ENCODE results near the gene TPK1. TPM values are rescaled to one million over a fixed set of nuclear protein-coding genes. Genes with fewer than 3 reads are reported as not detected.

The TPK1 gene
- polyA plus RNA-seq (2013, experiment 1 of 4), result 4.2 TPM
- polyA plus RNA-seq (2013, experiment 2 of 4), result 5.9 TPM
- polyA plus RNA-seq (2013, experiment 3 of 4), result 4.9 TPM
- polyA plus RNA-seq (2013, experiment 4 of 4), result 7.3 TPM

DNA sequence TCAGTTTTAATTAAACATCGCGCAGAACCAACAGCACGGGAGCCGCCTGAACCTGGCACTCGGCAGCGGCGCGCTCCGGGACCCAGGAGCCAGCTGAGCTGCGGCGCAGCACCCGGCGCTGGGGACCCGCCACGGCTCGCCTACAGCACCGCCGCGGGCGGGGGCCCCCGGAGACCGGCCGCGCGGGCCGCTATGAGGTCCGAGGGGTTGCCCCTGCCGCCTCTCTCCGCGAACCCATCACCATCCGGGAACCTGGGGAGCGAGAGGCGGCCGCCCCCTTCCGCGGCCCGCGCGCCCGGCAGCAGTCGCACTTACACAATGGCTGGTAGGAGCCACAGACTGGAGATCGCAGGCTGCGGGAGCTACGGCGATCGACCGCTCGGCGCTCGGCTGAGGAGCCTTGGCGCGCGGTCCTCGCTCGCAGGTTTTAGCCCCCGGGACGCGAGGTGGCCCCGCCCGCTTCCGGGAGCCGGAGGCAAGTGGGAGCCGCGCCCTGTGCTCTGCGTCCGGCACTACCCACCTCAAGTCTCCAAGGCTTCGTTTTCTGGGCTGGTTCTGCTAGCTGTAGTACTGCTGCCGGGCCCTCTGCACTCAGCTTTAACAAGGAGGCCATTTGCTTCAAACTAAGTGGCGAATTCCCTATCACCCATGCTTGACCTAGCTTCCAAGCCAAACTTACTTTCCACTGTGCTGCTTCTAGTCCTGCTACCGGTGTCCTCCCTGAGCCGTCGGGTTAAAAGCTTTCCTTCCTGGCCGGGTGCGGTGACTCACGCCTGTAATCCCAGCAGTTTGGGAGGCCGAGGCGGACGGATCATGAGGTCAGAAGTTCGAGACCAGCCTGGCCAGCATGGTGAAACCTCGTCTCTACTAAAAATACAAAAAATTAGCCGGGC lies at the start of gene TPK1:
TPK1 (minus strand) TSS at position 402 of the 893 bp plus-strand sequence. CDS start 451 bp downstream, outside the sequence.
- H3K4me1 ChIP-seq (ENCODE audit: control insufficient read depth, insufficient read depth, low read length), result no peaks in the 10 kb centered on the region
- H3K27ac ChIP-seq (ENCODE audit: insufficient read depth, low read depth, low read length, poor library complexity, severe bottlenecking), result peak within 1 kb of the TSS; percentile 70
- 9% methylated on average over 81 of the region's 81 CpGs for WGBS, 2 experiments
- H3K36me3 ChIP-seq (ENCODE audit: control insufficient read depth, insufficient read depth, low read length), result no peaks in the 10 kb centered on the region
- no peaks in the 10 kb centered on the region for H3K27me3 ChIP-seq (ENCODE audit: control insufficient read depth, insufficient read depth, low read length, poor library complexity, severe bottlenecking)
- no peaks in the 10 kb centered on the region for H3K9me3 ChIP-seq (ENCODE audit: control insufficient read depth, low read length)
- H3K4me3 ChIP-seq (ENCODE audit: insufficient read depth, low read depth, low read length), result peak within 1 kb of the TSS; percentile 69

DNA sequence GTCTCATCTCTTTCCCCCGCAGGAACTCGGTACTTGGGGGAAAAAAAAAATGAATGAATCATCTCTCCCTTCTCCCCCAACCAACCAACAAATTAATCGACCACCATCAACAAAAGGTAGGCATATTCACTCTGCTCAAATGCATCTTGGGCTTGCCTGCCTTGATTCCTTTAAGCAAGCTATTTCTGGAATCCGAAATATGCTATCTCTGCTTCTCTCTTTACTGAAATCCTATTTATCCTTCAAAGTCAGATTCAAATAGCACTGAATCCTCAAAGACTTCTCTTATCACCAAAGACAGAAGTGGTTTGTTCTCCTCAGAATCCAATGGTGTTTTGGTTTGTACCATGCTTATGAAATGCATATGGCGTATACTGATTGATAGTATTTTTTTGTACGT lies 49.6 kb upstream of the TPK1 start:
- no peaks in the 10 kb centered on the region for H3K9me3 ChIP-seq (ENCODE audit: control insufficient read depth, low read length)
- H3K4me3 ChIP-seq (ENCODE audit: insufficient read depth, low read depth, low read length), result no peak overlapping the region
- H3K4me1 ChIP-seq (ENCODE audit: control insufficient read depth, insufficient read depth, low read length), result no peaks in the 10 kb centered on the region
- H3K27me3 ChIP-seq (ENCODE audit: control insufficient read depth, insufficient read depth, low read length, poor library complexity, severe bottlenecking), result no peaks in the 10 kb centered on the region
- WGBS, 2 experiments, result 78 to 85% methylated on average over 5 to 6 of the region's 6 CpGs
- no peaks in the 10 kb centered on the region for H3K36me3 ChIP-seq (ENCODE audit: control insufficient read depth, insufficient read depth, low read length)
- H3K27ac ChIP-seq (ENCODE audit: insufficient read depth, low read depth, low read length, poor library complexity, severe bottlenecking), result no peak overlapping the region

DNA sequence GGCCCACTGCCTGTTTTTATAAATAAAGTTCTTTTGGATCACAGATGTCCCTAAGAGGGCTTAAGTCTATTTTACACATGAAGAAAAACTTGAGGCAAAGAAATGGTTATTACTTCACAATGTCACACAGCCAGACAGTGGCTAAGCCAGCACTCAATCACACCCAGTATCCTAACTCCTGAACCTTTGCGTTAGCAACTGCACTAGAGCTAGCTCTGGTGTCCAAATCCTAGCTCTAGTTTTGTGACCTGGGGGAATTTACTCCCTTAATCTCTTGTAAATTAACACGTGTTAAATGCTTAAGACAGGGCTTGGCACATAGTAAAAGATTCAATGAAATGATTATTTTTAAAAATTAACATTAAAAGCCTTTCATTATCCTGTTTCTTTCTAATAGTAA lies 49.0 kb upstream of the TPK1 start:
- no peaks in the 10 kb centered on the region for H3K36me3 ChIP-seq (ENCODE audit: control insufficient read depth, insufficient read depth, low read length)
- H3K9me3 ChIP-seq (ENCODE audit: control insufficient read depth, low read length), result no peaks in the 10 kb centered on the region
- 66 to 82% methylated on average over 1 to 2 of the region's 2 CpGs for WGBS, 2 experiments
- H3K4me3 ChIP-seq (ENCODE audit: insufficient read depth, low read depth, low read length), result no peak overlapping the region
- H3K4me1 ChIP-seq (ENCODE audit: control insufficient read depth, insufficient read depth, low read length), result no peaks in the 10 kb centered on the region
- H3K27me3 ChIP-seq (ENCODE audit: control insufficient read depth, insufficient read depth, low read length, poor library complexity, severe bottlenecking), result no peaks in the 10 kb centered on the region
- no peak overlapping the region for H3K27ac ChIP-seq (ENCODE audit: insufficient read depth, low read depth, low read length, poor library complexity, severe bottlenecking)

DNA sequence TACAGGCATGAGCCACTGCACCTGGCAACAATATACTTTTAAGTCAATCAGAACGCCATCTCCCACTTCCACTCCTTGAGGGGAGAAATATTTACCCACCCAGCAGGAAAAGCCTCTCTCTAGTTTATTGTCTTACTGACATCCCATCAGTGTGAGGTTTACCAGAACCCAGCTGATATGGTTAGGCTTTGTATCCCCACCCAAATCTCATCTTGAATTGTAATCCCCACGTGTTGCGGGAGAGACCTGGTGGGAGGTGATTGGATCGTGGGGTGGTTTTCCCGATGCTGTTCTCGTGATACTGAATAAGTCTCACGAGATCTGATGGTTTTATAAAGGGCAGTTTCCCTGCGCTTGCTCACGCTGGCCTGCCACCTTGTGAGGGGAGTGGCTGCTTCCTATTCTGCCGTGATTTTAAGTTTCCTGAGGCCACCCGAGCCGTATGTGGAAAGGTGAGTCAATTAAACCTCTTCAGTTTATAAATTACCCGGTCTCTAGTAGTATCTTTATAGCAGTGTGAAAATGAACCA lies 37.5 kb upstream of the TPK1 start:
- H3K27ac ChIP-seq (ENCODE audit: insufficient read depth, low read depth, low read length, poor library complexity, severe bottlenecking), result no peak overlapping the region
- H3K9me3 ChIP-seq (ENCODE audit: control insufficient read depth, low read length), result no peaks in the 10 kb centered on the region
- H3K36me3 ChIP-seq (ENCODE audit: control insufficient read depth, insufficient read depth, low read length), result no peaks in the 10 kb centered on the region
- WGBS, 2 experiments, result 90 to 92% methylated on average over 11 to 13 of the region's 13 CpGs
- H3K27me3 ChIP-seq (ENCODE audit: control insufficient read depth, insufficient read depth, low read length, poor library complexity, severe bottlenecking), result no peaks in the 10 kb centered on the region
- H3K4me3 ChIP-seq (ENCODE audit: insufficient read depth, low read depth, low read length), result no peak overlapping the region
- no peaks in the 10 kb centered on the region for H3K4me1 ChIP-seq (ENCODE audit: control insufficient read depth, insufficient read depth, low read length)

DNA sequence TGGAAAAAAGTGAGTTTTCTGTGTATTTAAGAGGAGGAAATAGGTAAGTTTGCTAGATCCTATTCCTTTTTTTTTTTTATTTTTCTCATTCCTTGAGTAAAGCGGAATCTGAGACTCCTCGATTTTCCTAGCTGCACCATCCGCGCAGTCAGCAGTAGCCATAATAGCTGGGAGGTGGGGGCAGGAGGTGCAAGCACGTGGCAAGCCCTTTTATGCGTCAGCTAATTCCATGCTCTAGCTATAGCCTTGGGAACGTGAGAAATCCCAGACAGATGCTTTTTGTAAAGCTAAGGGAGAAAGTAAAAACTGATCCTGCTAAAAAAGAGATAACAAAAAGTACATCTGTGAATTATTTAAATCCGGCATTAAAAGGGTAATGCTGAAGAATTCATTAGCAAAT lies 33.2 kb upstream of the TPK1 start:
- Histone ChIP-seq H3K4me3 (ENCODE audit: insufficient read depth, low read depth, low read length) (no peak overlapping the region), H3K4me1 (ENCODE audit: control insufficient read depth, insufficient read depth, low read length) (no peaks in the 10 kb centered on the region), H3K27me3 (ENCODE audit: control insufficient read depth, insufficient read depth, low read length, poor library complexity, severe bottlenecking) (no peaks in the 10 kb centered on the region), H3K9me3 (ENCODE audit: control insufficient read depth, low read length) (no peaks in the 10 kb centered on the region), H3K27ac (ENCODE audit: insufficient read depth, low read depth, low read length, poor library complexity, severe bottlenecking) (no peak overlapping the region), H3K36me3 (ENCODE audit: control insufficient read depth, insufficient read depth, low read length) (no peaks in the 10 kb centered on the region)
- WGBS, 2 experiments, result 88 to 94% methylated on average over 8 of the region's 8 CpGs

DNA sequence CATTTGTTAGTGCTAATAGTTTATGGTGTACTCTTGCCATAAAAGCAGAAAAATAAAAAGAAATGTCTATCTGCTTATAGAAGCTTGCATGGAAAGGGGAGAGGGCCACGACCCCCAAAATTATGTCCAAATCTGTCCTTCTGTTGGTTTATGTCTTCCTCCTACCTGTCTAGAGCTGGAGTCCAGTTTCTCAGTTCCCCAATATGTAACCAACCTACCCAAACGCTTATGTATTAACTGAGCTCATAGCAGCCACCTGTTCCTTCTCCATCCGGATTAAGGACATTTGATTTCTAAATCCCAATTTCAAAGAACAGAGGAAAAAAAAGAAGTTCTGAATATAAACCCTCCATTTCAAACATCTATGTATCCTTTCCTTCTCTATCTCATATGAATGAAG lies 30.3 kb upstream of the TPK1 start:
- Histone ChIP-seq H3K4me1 (ENCODE audit: control insufficient read depth, insufficient read depth, low read length) (no peaks in the 10 kb centered on the region), H3K9me3 (ENCODE audit: control insufficient read depth, low read length) (no peaks in the 10 kb centered on the region), H3K27me3 (ENCODE audit: control insufficient read depth, insufficient read depth, low read length, poor library complexity, severe bottlenecking) (no peaks in the 10 kb centered on the region), H3K27ac (ENCODE audit: insufficient read depth, low read depth, low read length, poor library complexity, severe bottlenecking) (no peak overlapping the region), H3K36me3 (ENCODE audit: control insufficient read depth, insufficient read depth, low read length) (no peaks in the 10 kb centered on the region), H3K4me3 (ENCODE audit: insufficient read depth, low read depth, low read length) (no peak overlapping the region)
- 86 to 88% methylated on average over 3 of the region's 3 CpGs for WGBS, 2 experiments

DNA sequence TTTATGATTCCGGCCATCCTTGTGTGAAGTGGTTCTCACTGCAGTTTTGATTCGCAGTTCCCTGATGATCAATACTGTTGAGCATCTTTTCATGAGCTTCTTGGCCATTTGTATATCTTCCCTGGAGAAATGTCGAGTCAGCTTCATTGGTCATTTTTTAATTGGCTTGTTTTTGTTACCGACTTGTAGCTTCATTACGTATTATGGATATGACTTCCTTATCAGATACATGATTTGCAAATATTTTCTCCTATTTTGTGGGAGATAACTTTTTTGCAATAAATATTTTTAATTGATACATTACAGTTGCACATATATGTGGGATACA lies 27.4 kb upstream of the TPK1 start:
- Histone ChIP-seq H3K36me3 (ENCODE audit: control insufficient read depth, insufficient read depth, low read length) (no peaks in the 10 kb centered on the region), H3K4me3 (ENCODE audit: insufficient read depth, low read depth, low read length) (no peak overlapping the region), H3K27ac (ENCODE audit: insufficient read depth, low read depth, low read length, poor library complexity, severe bottlenecking) (no peak overlapping the region), H3K9me3 (ENCODE audit: control insufficient read depth, low read length) (no peaks in the 10 kb centered on the region), H3K27me3 (ENCODE audit: control insufficient read depth, insufficient read depth, low read length, poor library complexity, severe bottlenecking) (no peaks in the 10 kb centered on the region), H3K4me1 (ENCODE audit: control insufficient read depth, insufficient read depth, low read length) (no peaks in the 10 kb centered on the region)
- 81 to 85% methylated on average over 4 of the region's 5 CpGs for WGBS, 2 experiments

DNA sequence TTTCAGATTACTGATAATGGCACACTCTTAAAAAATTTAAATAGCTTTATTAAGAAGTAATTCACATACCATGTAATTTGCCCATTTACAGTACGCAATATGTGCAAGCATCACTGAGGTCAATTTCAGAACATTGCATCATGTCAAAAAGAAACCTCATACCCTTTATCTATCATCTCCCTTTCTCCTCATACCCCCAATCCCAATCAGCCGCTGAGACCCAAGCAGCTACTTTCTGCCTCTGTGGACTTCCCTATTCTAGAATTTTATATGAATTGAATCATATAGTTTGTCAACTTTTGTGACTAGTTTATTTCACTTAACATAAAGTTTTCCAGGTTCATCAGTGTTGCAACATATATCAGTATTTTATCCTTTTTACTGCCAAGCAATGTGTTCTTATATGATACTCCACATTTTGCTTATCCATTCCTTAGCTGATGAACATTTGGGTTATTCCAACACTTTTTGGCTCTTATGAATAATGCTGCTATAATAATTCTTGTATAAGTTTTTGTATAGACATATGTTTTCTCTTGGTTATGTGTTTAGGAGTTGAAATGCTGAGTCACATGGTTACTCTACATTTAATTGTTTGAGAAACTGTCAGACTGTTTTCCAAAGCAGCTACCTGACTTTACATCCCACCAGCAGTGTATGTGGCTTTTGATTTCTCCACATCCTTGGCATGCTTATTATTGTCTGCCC lies 26.9 kb upstream of the TPK1 start:
- no peak overlapping the region for H3K27ac ChIP-seq (ENCODE audit: insufficient read depth, low read depth, low read length, poor library complexity, severe bottlenecking)
- no peaks in the 10 kb centered on the region for H3K4me1 ChIP-seq (ENCODE audit: control insufficient read depth, insufficient read depth, low read length)
- H3K9me3 ChIP-seq (ENCODE audit: control insufficient read depth, low read length), result no peaks in the 10 kb centered on the region
- no peaks in the 10 kb centered on the region for H3K27me3 ChIP-seq (ENCODE audit: control insufficient read depth, insufficient read depth, low read length, poor library complexity, severe bottlenecking)
- H3K36me3 ChIP-seq (ENCODE audit: control insufficient read depth, insufficient read depth, low read length), result no peaks in the 10 kb centered on the region
- no peak overlapping the region for H3K4me3 ChIP-seq (ENCODE audit: insufficient read depth, low read depth, low read length)
- 92 to 100% methylated on average over 1 to 2 of the region's 2 CpGs for WGBS, 2 experiments

DNA sequence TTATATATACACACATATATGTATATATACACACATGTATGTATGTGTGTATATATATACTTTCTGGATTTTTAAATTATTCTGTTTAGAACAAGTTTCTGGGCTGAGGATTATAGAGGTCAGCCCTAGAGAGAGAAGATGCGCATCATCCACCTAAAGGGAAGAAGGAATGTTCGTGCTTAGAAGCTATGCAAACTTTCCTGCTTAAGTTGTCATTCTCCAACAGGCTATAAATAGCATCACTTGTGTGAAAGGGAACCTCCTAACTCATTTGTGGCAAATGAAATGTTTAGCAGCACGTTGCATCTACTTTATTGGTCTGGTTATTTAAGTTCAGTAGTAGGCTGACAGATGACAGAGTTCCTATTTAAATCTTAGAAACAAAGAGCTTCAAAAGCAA lies 23.9 kb upstream of the TPK1 start:
- Histone ChIP-seq H3K27me3 (ENCODE audit: control insufficient read depth, insufficient read depth, low read length, poor library complexity, severe bottlenecking) (no peaks in the 10 kb centered on the region), H3K9me3 (ENCODE audit: control insufficient read depth, low read length) (no peaks in the 10 kb centered on the region), H3K36me3 (ENCODE audit: control insufficient read depth, insufficient read depth, low read length) (no peaks in the 10 kb centered on the region), H3K4me1 (ENCODE audit: control insufficient read depth, insufficient read depth, low read length) (no peaks in the 10 kb centered on the region), H3K27ac (ENCODE audit: insufficient read depth, low read depth, low read length, poor library complexity, severe bottlenecking) (no peak overlapping the region), H3K4me3 (ENCODE audit: insufficient read depth, low read depth, low read length) (no peak overlapping the region)
- WGBS, 2 experiments, result 94 to 96% methylated on average over 3 of the region's 3 CpGs

DNA sequence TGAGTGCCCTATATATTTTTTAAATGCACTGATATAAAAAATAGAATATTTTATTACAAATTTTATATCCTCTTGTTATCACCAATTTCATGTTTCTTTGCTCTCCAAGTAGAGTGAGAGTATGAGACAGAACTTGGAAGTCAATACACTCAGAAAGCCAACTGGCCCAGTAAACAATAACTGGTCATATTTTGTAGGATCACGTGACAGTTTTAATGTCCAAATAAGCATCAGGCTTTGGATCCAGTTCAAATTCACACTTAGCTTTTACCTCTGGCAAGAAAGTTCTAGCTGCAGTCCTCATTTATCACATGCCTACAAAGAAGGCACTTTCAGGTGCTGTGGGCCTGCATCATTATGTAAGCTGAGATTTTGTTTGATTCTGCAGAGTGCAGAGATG lies 21.6 kb upstream of the TPK1 start:
- Histone ChIP-seq H3K9me3 (ENCODE audit: control insufficient read depth, low read length) (no peaks in the 10 kb centered on the region), H3K27ac (ENCODE audit: insufficient read depth, low read depth, low read length, poor library complexity, severe bottlenecking) (no peak overlapping the region), H3K36me3 (ENCODE audit: control insufficient read depth, insufficient read depth, low read length) (no peaks in the 10 kb centered on the region), H3K4me3 (ENCODE audit: insufficient read depth, low read depth, low read length) (no peak overlapping the region), H3K4me1 (ENCODE audit: control insufficient read depth, insufficient read depth, low read length) (no peaks in the 10 kb centered on the region), H3K27me3 (ENCODE audit: control insufficient read depth, insufficient read depth, low read length, poor library complexity, severe bottlenecking) (no peaks in the 10 kb centered on the region)
- 95 to 100% methylated on average over 1 of the region's 1 CpG for WGBS, 2 experiments
